GM12878 (cell line): ENCODE data around the gene GALNT6. TPM values are rescaled to one million over a fixed set of nuclear protein-coding genes. Genes with fewer than 3 reads are reported as not detected.

Source experiments
- CREB1 ChIP-seq: IDR thresholded peaks from 2 replicates; pipeline ENCODE4 v1.6.1; 2012; ENCODE audit warnings: low read depth, mild to moderate bottlenecking, inconsistent platforms
- EED ChIP-seq: sonication (generic); IDR thresholded peaks from 2 replicates; pipeline ENCODE4 v1.6.1; 2016; ENCODE audit warnings: antibody characterized with exemption, low read depth
- JUNB ChIP-seq: IDR thresholded peaks from 2 replicates; pipeline ENCODE4 v1.6.1; 2016; ENCODE audit warnings: antibody characterized with exemption, mild to moderate bottlenecking
- MTA2 ChIP-seq: fragments of 450-650 bp; IDR thresholded peaks from 2 replicates; pipeline ENCODE4 v1.6.1; 2016; ENCODE audit warnings: low read depth, mild to moderate bottlenecking, moderate library complexity
- PML ChIP-seq: IDR thresholded peaks from 2 replicates; pipeline ENCODE4 v1.6.1; 2012; ENCODE audit warnings: low read length, inconsistent platforms
- POLR2A ChIP-seq: IDR thresholded peaks from 2 replicates; pipeline ENCODE4 v1.6.1; 2011; ENCODE audit warnings: low read depth, mild to moderate bottlenecking, low read length
- POLR2AphosphoS5 ChIP-seq: IDR thresholded peaks from 2 replicates; pipeline ENCODE4 v1.6.1; 2011; ENCODE audit warnings: mild to moderate bottlenecking, low read length, inconsistent platforms
- POU2F2 ChIP-seq: IDR thresholded peaks from 3 replicates; pipeline ENCODE4 v1.6.1; 2011; ENCODE audit warnings: low read depth, mild to moderate bottlenecking, low read length, borderline replicate concordance
- RAD21 ChIP-seq: IDR thresholded peaks from 2 replicates; pipeline ENCODE4 v1.6.1; 2011; ENCODE audit warnings: mild to moderate bottlenecking, low read depth, low read length, moderate library complexity; ENCODE audit not compliant: insufficient read depth
- SIX5 ChIP-seq: IDR thresholded peaks from 2 replicates; pipeline ENCODE4 v1.6.1; 2011; ENCODE audit warnings: mild to moderate bottlenecking, low read depth, low read length, moderate library complexity; ENCODE audit not compliant: severe bottlenecking
- TBL1XR1 ChIP-seq: IDR thresholded peaks from 2 replicates; pipeline ENCODE4 v1.6.1; 2012; ENCODE audit warnings: low read depth, low read length, improper control_type of control experiment
- WRNIP1 ChIP-seq: IDR thresholded peaks from 2 replicates; pipeline ENCODE4 v1.6.1; 2011; ENCODE audit warnings: low read depth, low read length, improper control_type of control experiment, borderline replicate concordance
- YBX1 ChIP-seq: fragments of 450-650 bp; IDR thresholded peaks from 2 replicates; pipeline ENCODE4 v1.6.1; 2016; ENCODE audit warnings: antibody characterized with exemption
- polyA plus RNA-seq, 11 experiments: library from polyadenylated mRNA; depleted of rRNA in 4 of 11; unstranded in 6 of 11; stranded (reverse) in 5 of 11; fragments of >200 nt; fragmentation: Nextera tagmentation in 4 of 11; fragmentation: Illumina TruSeq in 1 of 11; extraction: Ambion mirVana in 4 of 11; extraction: Trizol in 1 of 11; gene quantifications; 1 replicate in 1 of 11; 2 replicates in 10 of 11; pipeline versions ENCODE4 v1.2.1 to v1.2.3, GENCODE V29; 2011 to 2016; ENCODE audit warnings: inconsistent platforms in 2 of 11, missing spikeins in 2 of 11, low read depth in 1 of 11
- total RNA-seq, 4 experiments: library from RNA; depleted of rRNA in 3 of 4; stranded (reverse); fragments of >200 nt in 3 of 4; fragmentation: Illumina TruSeq in 1 of 4; extraction: Trizol in 1 of 4; gene quantifications; 2 replicates each; pipeline versions ENCODE4 v1.2.1 to v1.2.3, GENCODE V29; 2013 to 2021
- TF ChIP-seq, protein P1 (sequence below): fragments of 450-650 bp; IDR thresholded peaks from 2 replicates; pipeline ENCODE4 v1.6.1; 2016; ENCODE audit warnings: mild to moderate bottlenecking
- TF ChIP-seq, protein P2 (sequence below): fragments of 450-650 bp; IDR thresholded peaks from 2 replicates; pipeline ENCODE4 v1.6.1; 2016; ENCODE audit warnings: mild to moderate bottlenecking, moderate library complexity, borderline replicate concordance

The GALNT6 gene
- total and polyA plus RNA-seq, 10 of the 15 experiments (the other 5 are each of a cell fraction or from before 2014, with no cell fraction given), result 6.6 to 40.4 (median 23.7) TPM

DNA sequence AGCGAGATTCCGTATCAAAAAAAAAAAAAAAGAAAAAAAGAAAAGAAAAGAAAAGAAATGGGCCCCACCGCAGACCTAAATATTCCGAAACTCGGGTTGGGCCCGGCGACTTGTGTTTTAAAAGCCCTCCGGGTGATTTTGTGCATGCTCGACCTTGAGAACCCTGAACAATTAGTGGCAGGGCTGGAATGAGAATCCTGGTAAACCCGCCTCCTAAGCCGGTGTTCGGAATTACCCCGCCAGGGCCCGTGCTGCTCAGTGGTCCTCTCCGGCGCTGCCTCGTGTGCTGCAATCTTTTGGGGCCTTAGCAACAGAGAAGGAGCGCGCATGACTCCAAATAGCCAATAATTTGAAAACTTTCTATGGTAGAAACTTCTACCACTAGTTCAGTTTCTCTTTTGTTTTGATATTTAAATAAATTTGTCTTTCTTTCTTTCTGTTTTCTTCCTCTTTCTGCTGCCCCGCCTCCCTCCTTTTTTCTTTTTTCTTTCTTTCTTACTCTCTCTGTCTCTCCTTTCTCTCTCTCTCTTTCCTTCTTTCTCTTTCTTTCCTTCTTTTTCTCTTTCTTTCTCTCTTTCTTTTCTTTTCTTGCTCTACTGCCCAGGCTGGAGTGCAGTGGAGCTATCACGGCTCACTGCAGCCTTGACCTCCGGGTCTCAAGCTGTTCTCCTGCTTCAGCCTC lies 1.5 kb upstream of the GALNT6 start (continued):
- TF ChIP-seq, protein P1, sequence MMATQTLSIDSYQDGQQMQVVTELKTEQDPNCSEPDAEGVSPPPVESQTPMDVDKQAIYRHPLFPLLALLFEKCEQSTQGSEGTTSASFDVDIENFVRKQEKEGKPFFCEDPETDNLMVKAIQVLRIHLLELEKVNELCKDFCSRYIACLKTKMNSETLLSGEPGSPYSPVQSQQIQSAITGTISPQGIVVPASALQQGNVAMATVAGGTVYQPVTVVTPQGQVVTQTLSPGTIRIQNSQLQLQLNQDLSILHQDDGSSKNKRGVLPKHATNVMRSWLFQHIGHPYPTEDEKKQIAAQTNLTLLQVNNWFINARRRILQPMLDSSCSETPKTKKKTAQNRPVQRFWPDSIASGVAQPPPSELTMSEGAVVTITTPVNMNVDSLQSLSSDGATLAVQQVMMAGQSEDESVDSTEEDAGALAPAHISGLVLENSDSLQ, result 0 out of 2 replicates have a peak, but pooled peaks have one; percentile 29
- no peak for TF ChIP-seq TBL1XR1
- peak; percentile 17; the same call in 1 of the 2 replicates for TF ChIP-seq YBX1
- peak; percentile 30; the same call in 1 of the 2 replicates for TF ChIP-seq CREB1
- TF ChIP-seq, protein P2, sequence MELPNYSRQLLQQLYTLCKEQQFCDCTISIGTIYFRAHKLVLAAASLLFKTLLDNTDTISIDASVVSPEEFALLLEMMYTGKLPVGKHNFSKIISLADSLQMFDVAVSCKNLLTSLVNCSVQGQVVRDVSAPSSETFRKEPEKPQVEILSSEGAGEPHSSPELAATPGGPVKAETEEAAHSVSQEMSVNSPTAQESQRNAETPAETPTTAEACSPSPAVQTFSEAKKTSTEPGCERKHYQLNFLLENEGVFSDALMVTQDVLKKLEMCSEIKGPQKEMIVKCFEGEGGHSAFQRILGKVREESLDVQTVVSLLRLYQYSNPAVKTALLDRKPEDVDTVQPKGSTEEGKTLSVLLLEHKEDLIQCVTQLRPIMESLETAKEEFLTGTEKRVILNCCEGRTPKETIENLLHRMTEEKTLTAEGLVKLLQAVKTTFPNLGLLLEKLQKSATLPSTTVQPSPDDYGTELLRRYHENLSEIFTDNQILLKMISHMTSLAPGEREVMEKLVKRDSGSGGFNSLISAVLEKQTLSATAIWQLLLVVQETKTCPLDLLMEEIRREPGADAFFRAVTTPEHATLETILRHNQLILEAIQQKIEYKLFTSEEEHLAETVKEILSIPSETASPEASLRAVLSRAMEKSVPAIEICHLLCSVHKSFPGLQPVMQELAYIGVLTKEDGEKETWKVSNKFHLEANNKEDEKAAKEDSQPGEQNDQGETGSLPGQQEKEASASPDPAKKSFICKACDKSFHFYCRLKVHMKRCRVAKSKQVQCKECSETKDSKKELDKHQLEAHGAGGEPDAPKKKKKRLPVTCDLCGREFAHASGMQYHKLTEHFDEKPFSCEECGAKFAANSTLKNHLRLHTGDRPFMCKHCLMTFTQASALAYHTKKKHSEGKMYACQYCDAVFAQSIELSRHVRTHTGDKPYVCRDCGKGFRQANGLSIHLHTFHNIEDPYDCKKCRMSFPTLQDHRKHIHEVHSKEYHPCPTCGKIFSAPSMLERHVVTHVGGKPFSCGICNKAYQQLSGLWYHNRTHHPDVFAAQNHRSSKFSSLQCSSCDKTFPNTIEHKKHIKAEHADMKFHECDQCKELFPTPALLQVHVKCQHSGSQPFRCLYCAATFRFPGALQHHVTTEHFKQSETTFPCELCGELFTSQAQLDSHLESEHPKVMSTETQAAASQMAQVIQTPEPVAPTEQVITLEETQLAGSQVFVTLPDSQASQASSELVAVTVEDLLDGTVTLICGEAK, result peak; percentile 25; the same call in 1 of the 2 replicates
- peak; percentile 64 for TF ChIP-seq POLR2A
- 0 out of 2 replicates have a peak, but pooled peaks have one; percentile 15 for TF ChIP-seq JUNB
- TF ChIP-seq SIX5, result no peak
- peak; percentile 42; the same call in 1 of the 3 replicates for TF ChIP-seq POU2F2
- no peak for TF ChIP-seq WRNIP1
- TF ChIP-seq MTA2, result peak; percentile 67
- TF ChIP-seq POLR2AphosphoS5, result peak; percentile 64
- no peak for TF ChIP-seq PML
- no peak for TF ChIP-seq RAD21
- TF ChIP-seq EED, result no peak
